Measurements from ENCODE around the gene LRRC32.

LRRC32 gene

GRCh38 chr11:76714493-76714892, 43.9 kb upstream of the LRRC32 start:
- no peak for TF ChIP-seq CTCF (IDR thresholded peaks at IDR 0.05; ENCODE audit: low read depth, low read length)
- DNase-seq (ENCODE audit: extremely low read depth, low read depth), result no peak

GRCh38 chr11:76713499-76713898, 43.0 kb upstream of the LRRC32 start:
- TF ChIP-seq CTCF (IDR thresholded peaks at IDR 0.05; ENCODE audit: low read depth, low read length), result no peak
- DNase-seq (ENCODE audit: extremely low read depth, low read depth), result no peak

GRCh38 chr11:76712125-76712524, 41.6 kb upstream of the LRRC32 start:
- no peak for TF ChIP-seq CTCF (IDR thresholded peaks at IDR 0.05; ENCODE audit: low read depth, low read length)
- DNase-seq (ENCODE audit: extremely low read depth, low read depth), result no peak

- DNase-seq (ENCODE audit: extremely low read depth, low read depth), result no peak
- no peak for TF ChIP-seq CTCF (IDR thresholded peaks at IDR 0.05; ENCODE audit: low read depth, low read length)
These were observed 39.2 kb upstream of the LRRC32 start for GRCh38 chr11:76709756-76710155.

- no peak for DNase-seq (ENCODE audit: extremely low read depth, low read depth)
- no peak for TF ChIP-seq CTCF (IDR thresholded peaks at IDR 0.05; ENCODE audit: low read depth, low read length)
These were observed 38.6 kb upstream of the LRRC32 start for GRCh38 chr11:76708972-76709660.

- TF ChIP-seq CTCF (IDR thresholded peaks at IDR 0.05; ENCODE audit: low read depth, low read length), result no peak
- DNase-seq (ENCODE audit: extremely low read depth, low read depth), result no peak
These were observed 36.8 kb upstream of the LRRC32 start for GRCh38 chr11:76707293-76707825.

GRCh38 chr11:76706667-76707066, 36.1 kb upstream of the LRRC32 start:
- no peak for TF ChIP-seq CTCF (IDR thresholded peaks at IDR 0.05; ENCODE audit: low read depth, low read length)
- no peak for DNase-seq (ENCODE audit: extremely low read depth, low read depth)
